ENCODE results near the gene RALGAPA2. TPM values are rescaled to one million over a fixed set of nuclear protein-coding genes. Genes with fewer than 3 reads are reported as not detected.
A peak's percentile ranks its signal among the peaks of the same experiment; 100 is the strongest.

RALGAPA2 gene
- total and polyA plus RNA-seq, 2 of the 13 experiments (the other 11 are each of a cell fraction or from before 2014, with no cell fraction given): 13.8 to 17.7 TPM

DNA sequence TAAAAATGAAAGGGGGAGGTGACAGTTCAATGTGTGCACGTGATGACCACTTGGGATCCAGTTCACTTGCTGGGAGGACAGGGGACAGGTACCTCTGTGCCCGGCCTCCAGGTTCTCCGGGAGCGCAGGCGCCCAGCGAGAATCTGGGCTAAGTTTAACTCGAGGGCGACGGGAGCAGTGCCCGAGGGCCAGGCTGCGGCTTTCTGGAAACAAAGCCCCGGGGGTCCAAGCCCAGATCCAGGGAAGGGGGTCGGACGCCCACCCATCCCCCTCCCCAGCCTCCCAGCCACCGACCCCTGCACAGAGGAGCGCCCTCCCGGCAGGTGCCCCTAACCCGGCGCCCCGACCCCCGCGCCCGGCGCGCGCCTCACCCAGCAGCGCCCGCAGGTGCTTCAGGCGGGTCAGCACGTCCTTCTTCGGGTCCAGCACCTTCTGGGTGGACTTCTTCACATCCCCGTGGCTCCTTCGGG, 405 bp downstream of the RALGAPA2 start:
- intact Hi-C loops (cut with micrococcal nuclease; ENCODE audit: unreplicated experiment) (loop anchor here (1.0 to 5.0 kb wide), 3 partner anchors 13 to 590 kb away; partner anchors contain the start of gene XRN2), in situ Hi-C loops (cut with HindIII; ENCODE audit: extremely low pct_ligation_motif_present, low pct_unique_long_range_greater_than_20kb) (no loop called here)
- ChIA-PET CTCF (ENCODE audit: low intra/inter-chr PET ratio, low total read pairs) (no interaction called here), POLR2A (interaction anchor here (0.6 to 2.0 kb wide), 12 partner anchors 8 to 1778 kb away, joined by 3 to 23 read pairs (median 4); partner anchors contain the start of genes CFAP61, CRNKL1 and XRN2)
- Histone ChIP-seq H3K9ac (ENCODE audit: insufficient read depth, low read depth, low read length) (peak overlapping the region; percentile 83), H3K36me3 (replicated peaks in 1 of 2; ENCODE audit: control insufficient read depth in 1 of 2, insufficient read depth in 2 of 2, low read length in 2 of 2) (no peaks in the 10 kb centered on the region), H2AFZ (ENCODE audit: low read length) (no peak overlapping the region), H3K27me3 (ENCODE audit: control insufficient read depth in 1 of 2, insufficient read depth in 2 of 2, low read length in 2 of 2) (no peaks in the 10 kb centered on the region; a peak in 2 of 5 replicates), H3K9me3 (ENCODE audit: low read length) (no peaks in the 10 kb centered on the region), H4K20me1 (ENCODE audit: insufficient read depth, low read length) (no peaks in the 10 kb centered on the region), H3K4me1 (ENCODE audit: insufficient read depth, low read length) (peaks cover 40% of the 10 kb centered on the region), H3K4me3 (replicated peaks in 1 of 3; ENCODE audit: insufficient read depth in 1 of 3, low read depth in 2 of 3, low read length in 3 of 3) (peak overlapping the region; percentile 83 to 99 (median 94)), H3K27ac (ENCODE audit: extremely low read length, insufficient read depth, low read length) (peak overlapping the region; percentile 58), H3K4me2 (ENCODE audit: low read depth, low read length) (peak overlapping the region; percentile 98), H3K79me2 (ENCODE audit: insufficient read depth, low read length) (peaks cover 37% of the 10 kb centered on the region)
- DNase-seq (ENCODE audit: low spot score) (peak; percentile 37), FAIRE-seq (no peak), ATAC-seq (peak; percentile 46)
- BruUV-seq (replicated peaks): no TSS peak
- 3% methylated on average over 17 of the region's 33 CpGs for WGBS (ENCODE audit: low lambda C conversion rate)
- TF ChIP-seq, protein P1, sequence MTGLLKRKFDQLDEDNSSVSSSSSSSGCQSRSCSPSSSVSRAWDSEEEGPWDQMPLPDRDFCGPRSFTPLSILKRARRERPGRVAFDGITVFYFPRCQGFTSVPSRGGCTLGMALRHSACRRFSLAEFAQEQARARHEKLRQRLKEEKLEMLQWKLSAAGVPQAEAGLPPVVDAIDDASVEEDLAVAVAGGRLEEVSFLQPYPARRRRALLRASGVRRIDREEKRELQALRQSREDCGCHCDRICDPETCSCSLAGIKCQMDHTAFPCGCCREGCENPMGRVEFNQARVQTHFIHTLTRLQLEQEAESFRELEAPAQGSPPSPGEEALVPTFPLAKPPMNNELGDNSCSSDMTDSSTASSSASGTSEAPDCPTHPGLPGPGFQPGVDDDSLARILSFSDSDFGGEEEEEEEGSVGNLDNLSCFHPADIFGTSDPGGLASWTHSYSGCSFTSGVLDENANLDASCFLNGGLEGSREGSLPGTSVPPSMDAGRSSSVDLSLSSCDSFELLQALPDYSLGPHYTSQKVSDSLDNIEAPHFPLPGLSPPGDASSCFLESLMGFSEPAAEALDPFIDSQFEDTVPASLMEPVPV (CRISPR knock-in tag; IDR thresholded peaks at IDR 0.05): 0 out of 2 replicates have a peak, but pooled peaks have one; percentile 44
- TF ChIP-seq HNRNPL (IDR thresholded peaks at IDR 0.05; ENCODE audit: low read depth, low read length) (no peak), EHMT2 (IDR thresholded peaks at IDR 0.05; ENCODE audit: borderline replicate concordance, low read depth, low read length) (no peak), STAG1 (CRISPR knock-in tag; IDR thresholded peaks at IDR 0.05) (no peak), MED13 (CRISPR knock-in tag; IDR thresholded peaks at IDR 0.05) (no peak), TSC22D2 (CRISPR knock-in tag; IDR thresholded peaks at IDR 0.05; ENCODE audit: borderline replicate concordance) (no peak), GLMP (CRISPR knock-in tag; IDR thresholded peaks at IDR 0.05; ENCODE audit: borderline replicate concordance) (no peak), EZH2 (conservative IDR thresholded peaks at IDR 0.05; ENCODE audit: low read depth, low read length) (no peak), JUND (CRISPR knock-in tag; IDR thresholded peaks at IDR 0.05) (no peak), ZNF292 (CRISPR knock-in tag; IDR thresholded peaks at IDR 0.05; ENCODE audit: borderline replicate concordance, low read depth) (no peak), NR2F2 (IDR thresholded peaks at IDR 0.05; ENCODE audit: borderline replicate concordance, low read depth) (no peak), ADNP (CRISPR knock-in tag; IDR thresholded peaks at IDR 0.05) (no peak), GATAD2A (CRISPR knock-in tag; IDR thresholded peaks at IDR 0.05) (no peak), NBN (conservative IDR thresholded peaks at IDR 0.05) (no peak), NR2F1 (CRISPR knock-in tag; IDR thresholded peaks at IDR 0.05) (no peak), ZNF883 (CRISPR knock-in tag; IDR thresholded peaks at IDR 0.05; ENCODE audit: not compliant biosample characterization) (peak; percentile 37)
- TF ChIP-seq, protein P2, sequence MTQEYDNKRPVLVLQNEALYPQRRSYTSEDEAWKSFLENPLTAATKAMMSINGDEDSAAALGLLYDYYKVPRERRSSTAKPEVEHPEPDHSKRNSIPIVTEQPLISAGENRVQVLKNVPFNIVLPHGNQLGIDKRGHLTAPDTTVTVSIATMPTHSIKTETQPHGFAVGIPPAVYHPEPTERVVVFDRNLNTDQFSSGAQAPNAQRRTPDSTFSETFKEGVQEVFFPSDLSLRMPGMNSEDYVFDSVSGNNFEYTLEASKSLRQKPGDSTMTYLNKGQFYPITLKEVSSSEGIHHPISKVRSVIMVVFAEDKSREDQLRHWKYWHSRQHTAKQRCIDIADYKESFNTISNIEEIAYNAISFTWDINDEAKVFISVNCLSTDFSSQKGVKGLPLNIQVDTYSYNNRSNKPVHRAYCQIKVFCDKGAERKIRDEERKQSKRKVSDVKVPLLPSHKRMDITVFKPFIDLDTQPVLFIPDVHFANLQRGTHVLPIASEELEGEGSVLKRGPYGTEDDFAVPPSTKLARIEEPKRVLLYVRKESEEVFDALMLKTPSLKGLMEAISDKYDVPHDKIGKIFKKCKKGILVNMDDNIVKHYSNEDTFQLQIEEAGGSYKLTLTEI (CRISPR knock-in tag; conservative IDR thresholded peaks at IDR 0.05): no peak
- TF ChIP-seq, protein P3, sequence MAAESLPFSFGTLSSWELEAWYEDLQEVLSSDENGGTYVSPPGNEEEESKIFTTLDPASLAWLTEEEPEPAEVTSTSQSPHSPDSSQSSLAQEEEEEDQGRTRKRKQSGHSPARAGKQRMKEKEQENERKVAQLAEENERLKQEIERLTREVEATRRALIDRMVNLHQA (CRISPR knock-in tag; IDR thresholded peaks at IDR 0.05): no peak
- TF ChIP-seq, protein P4, sequence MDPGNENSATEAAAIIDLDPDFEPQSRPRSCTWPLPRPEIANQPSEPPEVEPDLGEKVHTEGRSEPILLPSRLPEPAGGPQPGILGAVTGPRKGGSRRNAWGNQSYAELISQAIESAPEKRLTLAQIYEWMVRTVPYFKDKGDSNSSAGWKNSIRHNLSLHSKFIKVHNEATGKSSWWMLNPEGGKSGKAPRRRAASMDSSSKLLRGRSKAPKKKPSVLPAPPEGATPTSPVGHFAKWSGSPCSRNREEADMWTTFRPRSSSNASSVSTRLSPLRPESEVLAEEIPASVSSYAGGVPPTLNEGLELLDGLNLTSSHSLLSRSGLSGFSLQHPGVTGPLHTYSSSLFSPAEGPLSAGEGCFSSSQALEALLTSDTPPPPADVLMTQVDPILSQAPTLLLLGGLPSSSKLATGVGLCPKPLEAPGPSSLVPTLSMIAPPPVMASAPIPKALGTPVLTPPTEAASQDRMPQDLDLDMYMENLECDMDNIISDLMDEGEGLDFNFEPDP (CRISPR knock-in tag; conservative IDR thresholded peaks at IDR 0.05): no peak

All from HepG2 (cell line).